ENCODE data around the gene RAMP3. TPM values are rescaled to one million over a fixed set of nuclear protein-coding genes. Genes with fewer than 3 reads are reported as not detected.

RAMP3 gene
- total RNA-seq, 1 experiment from 2014 or later = 0.13 TPM

DNA sequence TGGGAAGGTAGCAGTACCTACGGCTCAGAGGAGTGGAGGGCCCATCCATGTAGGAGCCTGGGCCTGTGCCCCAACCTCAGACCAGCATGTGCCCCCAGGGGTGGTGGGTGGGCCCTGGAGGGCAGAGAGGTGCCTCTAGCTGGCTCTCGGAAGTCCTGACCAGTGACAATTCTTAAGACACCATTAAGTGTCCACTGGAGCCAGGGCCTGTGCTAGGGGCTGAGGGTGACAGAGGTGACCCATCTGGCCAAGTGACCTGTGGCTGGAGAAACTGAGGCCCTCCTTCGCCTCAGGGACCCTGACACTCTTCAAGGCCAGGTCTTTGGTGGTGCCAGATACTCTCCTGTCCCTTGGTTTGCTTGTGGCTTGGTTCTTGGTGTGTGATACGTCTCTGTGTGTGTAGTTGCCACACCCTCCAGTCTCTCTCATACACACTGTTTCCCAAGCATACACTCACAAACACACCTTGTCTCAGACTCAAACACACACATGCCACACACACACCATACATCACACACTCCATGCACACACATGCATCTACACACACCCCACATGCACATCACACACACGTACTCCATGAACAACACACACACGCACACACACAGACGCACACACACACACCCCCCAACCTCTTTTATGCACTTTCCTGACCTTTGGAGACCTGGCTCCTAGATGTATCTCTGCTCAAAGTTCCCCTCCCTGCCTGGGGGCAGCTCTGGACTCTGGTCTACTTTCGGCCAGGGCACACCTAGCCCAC lies 897 bp upstream of the RAMP3 start:
- H3K9me3 ChIP-seq (ENCODE audit: control insufficient read depth, insufficient read depth, low read depth, low read length) = no peaks in the 10 kb centered on the region
- H3K36me3 ChIP-seq (ENCODE audit: control insufficient read depth, insufficient read depth, low read length) = no peaks in the 10 kb centered on the region
- no peak overlapping the region for H3K27ac ChIP-seq (ENCODE audit: low read length)
- POLR2A ChIA-PET = no interaction called here
- in situ Hi-C loops (cut with HindIII; ENCODE audit: low pct_unique_long_range_greater_than_20kb, low sequenced_read_pairs) (no loop called here), intact Hi-C loops (cut with micrococcal nuclease; ENCODE audit: unreplicated experiment) (loop anchor here (10.0 kb wide), 1 partner anchor 418 kb away; the partner anchor contains the start of gene ADCY1)
- no peak for DNase-seq (ENCODE audit: low read depth, low spot score)
- H3K4me1 ChIP-seq (ENCODE audit: control insufficient read depth, insufficient read depth, low read length) = no peaks in the 10 kb centered on the region
- CTCF ChIA-PET = no interaction called here
- no TSS peak for BruUV-seq (replicated peaks)
- H3K27me3 ChIP-seq (ENCODE audit: control insufficient read depth, insufficient read depth, low read length) = peaks cover 4% of the 10 kb centered on the region; the same call in 1 of the 2 replicates
- no peak for ATAC-seq
- TF ChIP-seq SIN3A (IDR thresholded peaks at IDR 0.05; ENCODE audit: borderline replicate concordance, insufficient read depth, low read depth, low read length) (no peak), TCF7L2 (IDR thresholded peaks at IDR 0.05; ENCODE audit: low read depth, low read length) (no peak), CTCF (IDR thresholded peaks at IDR 0.05) (no peak)
- TF ChIP-seq, protein P1, sequence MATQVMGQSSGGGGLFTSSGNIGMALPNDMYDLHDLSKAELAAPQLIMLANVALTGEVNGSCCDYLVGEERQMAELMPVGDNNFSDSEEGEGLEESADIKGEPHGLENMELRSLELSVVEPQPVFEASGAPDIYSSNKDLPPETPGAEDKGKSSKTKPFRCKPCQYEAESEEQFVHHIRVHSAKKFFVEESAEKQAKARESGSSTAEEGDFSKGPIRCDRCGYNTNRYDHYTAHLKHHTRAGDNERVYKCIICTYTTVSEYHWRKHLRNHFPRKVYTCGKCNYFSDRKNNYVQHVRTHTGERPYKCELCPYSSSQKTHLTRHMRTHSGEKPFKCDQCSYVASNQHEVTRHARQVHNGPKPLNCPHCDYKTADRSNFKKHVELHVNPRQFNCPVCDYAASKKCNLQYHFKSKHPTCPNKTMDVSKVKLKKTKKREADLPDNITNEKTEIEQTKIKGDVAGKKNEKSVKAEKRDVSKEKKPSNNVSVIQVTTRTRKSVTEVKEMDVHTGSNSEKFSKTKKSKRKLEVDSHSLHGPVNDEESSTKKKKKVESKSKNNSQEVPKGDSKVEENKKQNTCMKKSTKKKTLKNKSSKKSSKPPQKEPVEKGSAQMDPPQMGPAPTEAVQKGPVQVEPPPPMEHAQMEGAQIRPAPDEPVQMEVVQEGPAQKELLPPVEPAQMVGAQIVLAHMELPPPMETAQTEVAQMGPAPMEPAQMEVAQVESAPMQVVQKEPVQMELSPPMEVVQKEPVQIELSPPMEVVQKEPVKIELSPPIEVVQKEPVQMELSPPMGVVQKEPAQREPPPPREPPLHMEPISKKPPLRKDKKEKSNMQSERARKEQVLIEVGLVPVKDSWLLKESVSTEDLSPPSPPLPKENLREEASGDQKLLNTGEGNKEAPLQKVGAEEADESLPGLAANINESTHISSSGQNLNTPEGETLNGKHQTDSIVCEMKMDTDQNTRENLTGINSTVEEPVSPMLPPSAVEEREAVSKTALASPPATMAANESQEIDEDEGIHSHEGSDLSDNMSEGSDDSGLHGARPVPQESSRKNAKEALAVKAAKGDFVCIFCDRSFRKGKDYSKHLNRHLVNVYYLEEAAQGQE (IDR thresholded peaks at IDR 0.05; ENCODE audit: insufficient read depth in 1 of 2, low read depth in 2 of 2, low read length in 1 of 2) = no peak
- no peak overlapping the region for H3K4me3 ChIP-seq (ENCODE audit: low read depth in 2 of 2, low read length in 2 of 2)

DNA sequence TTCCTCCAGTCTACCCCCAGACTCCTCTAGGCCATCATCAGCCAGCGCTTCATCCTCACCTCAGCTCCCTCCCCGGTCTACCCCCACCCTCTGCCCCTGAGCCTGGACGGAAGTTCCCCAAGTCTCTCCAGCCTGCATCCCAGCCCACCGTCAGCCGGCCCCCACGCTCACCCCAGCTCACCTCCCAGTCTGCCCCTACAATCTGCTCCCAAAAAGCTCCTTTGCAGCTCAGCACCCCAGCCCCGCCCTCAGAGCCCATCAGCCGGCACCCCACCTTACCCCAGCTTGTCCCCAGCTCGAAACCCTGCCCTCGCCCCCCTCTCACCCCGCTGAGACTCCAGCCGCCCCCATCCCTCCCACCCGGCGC lies 322 bp upstream of the RAMP3 start:
- TF ChIP-seq TCF7L2 (IDR thresholded peaks at IDR 0.05; ENCODE audit: low read depth, low read length) (no peak), CTCF (IDR thresholded peaks at IDR 0.05) (no peak), POLR2AphosphoS5 (IDR thresholded peaks at IDR 0.05; ENCODE audit: low read depth, low read length) (no peak), SIN3A (IDR thresholded peaks at IDR 0.05; ENCODE audit: borderline replicate concordance, insufficient read depth, low read depth, low read length) (no peak)
- TF ChIP-seq, protein P1 (IDR thresholded peaks at IDR 0.05; ENCODE audit: insufficient read depth in 1 of 2, low read depth in 2 of 2, low read length in 1 of 2) = no peak
- in situ Hi-C loops (cut with HindIII; ENCODE audit: low pct_unique_long_range_greater_than_20kb, low sequenced_read_pairs) (no loop called here), intact Hi-C loops (cut with micrococcal nuclease; ENCODE audit: unreplicated experiment) (loop anchor here (10.0 kb wide), 1 partner anchor 418 kb away; the partner anchor contains the start of gene ADCY1)
- Histone ChIP-seq H3K4me3 (ENCODE audit: low read depth in 2 of 2, low read length in 2 of 2) (no peak overlapping the region), H3K27ac (ENCODE audit: low read length) (no peak overlapping the region), H3K36me3 (ENCODE audit: control insufficient read depth, insufficient read depth, low read length) (no peaks in the 10 kb centered on the region), H3K9me3 (ENCODE audit: control insufficient read depth, insufficient read depth, low read depth, low read length) (no peaks in the 10 kb centered on the region), H3K27me3 (ENCODE audit: control insufficient read depth, insufficient read depth, low read length) (peaks cover 4% of the 10 kb centered on the region; the same call in 1 of the 2 replicates), H3K4me1 (ENCODE audit: control insufficient read depth, insufficient read depth, low read length) (no peaks in the 10 kb centered on the region)
- ATAC-seq (no peak), DNase-seq (ENCODE audit: low read depth, low spot score) (no peak)
- BruUV-seq (replicated peaks) = no TSS peak
- POLR2A ChIA-PET = no interaction called here
- CTCF ChIA-PET = interaction anchor here (1.1 kb wide), 1 partner anchor 103 kb away, joined by 3 read pairs; no protein-coding TSS in a partner anchor

Measured in Panc1 (cell line).